Nephron progenitor cell (in vitro differentiated cells): ENCODE results near the gene TINAGL1.
A peak's percentile ranks its signal among the peaks of the same experiment; 100 is the strongest.

Source experiments
- DNase-seq: peaks from one replicate; pipeline ENCODE4 v3.0.0; 2021
- H3K27ac Mint-ChIP-seq: 2 replicates; pipeline ENCODE4 v1.8.0; 2021; ENCODE audit warnings: mild to moderate bottlenecking, moderate library complexity, mixed read lengths
- H3K27me3 Mint-ChIP-seq: 2 replicates; pipeline ENCODE4 v1.8.0; 2021; ENCODE audit warnings: mild to moderate bottlenecking, low read depth, mixed read lengths; ENCODE audit not compliant: poor library complexity
- H3K36me3 Mint-ChIP-seq: 2 replicates; pipeline ENCODE4 v1.8.0; 2021; ENCODE audit warnings: low read depth, mixed read lengths
- H3K4me1 Mint-ChIP-seq: 2 replicates; pipeline ENCODE4 v1.8.0; 2021; ENCODE audit warnings: mixed read lengths
- H3K4me3 Mint-ChIP-seq: 2 replicates; pipeline ENCODE4 v1.8.0; 2021; ENCODE audit warnings: mild to moderate bottlenecking, moderate library complexity, mixed read lengths
- H3K9me3 Mint-ChIP-seq: 2 replicates; pipeline ENCODE4 v1.8.0; 2021; ENCODE audit warnings: mild to moderate bottlenecking, moderate library complexity, mixed read lengths
- TF ChIP-seq, protein P1 (sequence below): fragments of 200-600 bp; sonication (generic); IDR thresholded peaks from 2 replicates; pipeline ENCODE4 v1.5.0; 2021; ENCODE audit warnings: antibody characterized with exemption

Gene TINAGL1

DNA sequence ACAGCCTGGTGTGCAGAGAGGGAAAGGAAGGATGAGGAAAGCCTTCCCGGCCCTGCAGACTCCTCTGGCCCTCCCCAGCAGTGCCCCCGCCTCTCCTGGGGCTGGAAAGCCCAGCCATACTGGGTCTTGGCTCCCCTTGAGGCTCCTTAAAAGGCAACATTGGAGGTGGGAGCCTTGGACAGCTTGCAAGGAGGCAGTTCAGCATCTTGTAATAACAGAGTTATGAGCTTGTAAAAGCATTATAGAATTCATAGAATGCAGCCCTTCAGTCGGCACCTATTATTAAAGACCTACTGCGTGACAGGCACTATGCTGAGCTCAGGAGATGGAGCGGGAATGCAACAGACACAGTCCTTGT, 4.2 kb downstream of the TINAGL1 start:
- TF ChIP-seq, protein P1, sequence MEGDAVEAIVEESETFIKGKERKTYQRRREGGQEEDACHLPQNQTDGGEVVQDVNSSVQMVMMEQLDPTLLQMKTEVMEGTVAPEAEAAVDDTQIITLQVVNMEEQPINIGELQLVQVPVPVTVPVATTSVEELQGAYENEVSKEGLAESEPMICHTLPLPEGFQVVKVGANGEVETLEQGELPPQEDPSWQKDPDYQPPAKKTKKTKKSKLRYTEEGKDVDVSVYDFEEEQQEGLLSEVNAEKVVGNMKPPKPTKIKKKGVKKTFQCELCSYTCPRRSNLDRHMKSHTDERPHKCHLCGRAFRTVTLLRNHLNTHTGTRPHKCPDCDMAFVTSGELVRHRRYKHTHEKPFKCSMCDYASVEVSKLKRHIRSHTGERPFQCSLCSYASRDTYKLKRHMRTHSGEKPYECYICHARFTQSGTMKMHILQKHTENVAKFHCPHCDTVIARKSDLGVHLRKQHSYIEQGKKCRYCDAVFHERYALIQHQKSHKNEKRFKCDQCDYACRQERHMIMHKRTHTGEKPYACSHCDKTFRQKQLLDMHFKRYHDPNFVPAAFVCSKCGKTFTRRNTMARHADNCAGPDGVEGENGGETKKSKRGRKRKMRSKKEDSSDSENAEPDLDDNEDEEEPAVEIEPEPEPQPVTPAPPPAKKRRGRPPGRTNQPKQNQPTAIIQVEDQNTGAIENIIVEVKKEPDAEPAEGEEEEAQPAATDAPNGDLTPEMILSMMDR, result no peak
- Mint-ChIP-seq H3K4me1 (peaks cover 10% of the 10 kb centered on the region), H3K27ac (no peak overlapping the region)

DNA sequence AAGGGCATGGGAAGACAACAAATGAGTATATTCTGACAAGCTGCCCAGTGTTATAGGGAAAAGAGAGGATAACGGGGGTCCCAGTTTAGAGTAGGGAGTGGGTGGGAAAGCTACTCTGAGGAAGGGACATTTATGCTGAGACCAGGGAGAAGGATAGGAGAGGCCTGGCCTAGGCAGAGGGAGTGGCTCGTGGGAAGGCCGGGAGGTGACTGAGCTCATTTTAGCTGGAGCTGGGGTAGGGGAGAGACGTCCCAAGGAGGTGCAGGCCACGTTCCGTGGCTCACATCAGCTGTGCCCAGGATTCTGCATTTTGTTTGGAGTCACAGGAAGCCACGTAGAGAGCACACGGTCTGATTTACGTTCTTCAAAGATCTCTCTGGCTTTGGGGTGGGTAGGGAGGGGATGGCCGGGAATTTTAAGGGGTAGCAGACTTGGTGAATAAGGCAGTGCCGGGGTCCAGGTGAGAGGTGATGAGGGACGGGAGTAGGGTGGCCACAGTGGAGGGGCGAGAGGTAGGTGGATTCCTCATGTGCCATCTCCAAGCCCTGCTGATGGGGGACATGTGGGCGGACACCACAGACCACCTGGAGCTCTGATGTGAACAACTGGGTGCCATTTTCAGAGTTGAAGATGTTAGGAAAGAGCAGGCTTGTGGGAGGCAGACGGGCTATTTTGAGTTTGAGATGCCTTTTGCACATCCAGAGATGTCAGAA, 4.7 kb downstream of the TINAGL1 start:
- Mint-ChIP-seq H3K27me3 (peaks cover 39% of the 10 kb centered on the region), H3K36me3 (no peaks in the 10 kb centered on the region), H3K9me3 (no peaks in the 10 kb centered on the region), H3K4me1 (peaks cover 7% of the 10 kb centered on the region), H3K27ac (peak overlapping the region; percentile 53), H3K4me3 (no peak overlapping the region)
- TF ChIP-seq, protein P1, result no peak
- DNase-seq, result no peak

More for the DNA sequence above, 4.2 kb downstream of the TINAGL1 start:
- Mint-ChIP-seq H3K36me3 (no peaks in the 10 kb centered on the region), H3K27me3 (peaks cover 39% of the 10 kb centered on the region), H3K4me3 (no peak overlapping the region), H3K9me3 (no peaks in the 10 kb centered on the region)
- DNase-seq, result no peak

DNA sequence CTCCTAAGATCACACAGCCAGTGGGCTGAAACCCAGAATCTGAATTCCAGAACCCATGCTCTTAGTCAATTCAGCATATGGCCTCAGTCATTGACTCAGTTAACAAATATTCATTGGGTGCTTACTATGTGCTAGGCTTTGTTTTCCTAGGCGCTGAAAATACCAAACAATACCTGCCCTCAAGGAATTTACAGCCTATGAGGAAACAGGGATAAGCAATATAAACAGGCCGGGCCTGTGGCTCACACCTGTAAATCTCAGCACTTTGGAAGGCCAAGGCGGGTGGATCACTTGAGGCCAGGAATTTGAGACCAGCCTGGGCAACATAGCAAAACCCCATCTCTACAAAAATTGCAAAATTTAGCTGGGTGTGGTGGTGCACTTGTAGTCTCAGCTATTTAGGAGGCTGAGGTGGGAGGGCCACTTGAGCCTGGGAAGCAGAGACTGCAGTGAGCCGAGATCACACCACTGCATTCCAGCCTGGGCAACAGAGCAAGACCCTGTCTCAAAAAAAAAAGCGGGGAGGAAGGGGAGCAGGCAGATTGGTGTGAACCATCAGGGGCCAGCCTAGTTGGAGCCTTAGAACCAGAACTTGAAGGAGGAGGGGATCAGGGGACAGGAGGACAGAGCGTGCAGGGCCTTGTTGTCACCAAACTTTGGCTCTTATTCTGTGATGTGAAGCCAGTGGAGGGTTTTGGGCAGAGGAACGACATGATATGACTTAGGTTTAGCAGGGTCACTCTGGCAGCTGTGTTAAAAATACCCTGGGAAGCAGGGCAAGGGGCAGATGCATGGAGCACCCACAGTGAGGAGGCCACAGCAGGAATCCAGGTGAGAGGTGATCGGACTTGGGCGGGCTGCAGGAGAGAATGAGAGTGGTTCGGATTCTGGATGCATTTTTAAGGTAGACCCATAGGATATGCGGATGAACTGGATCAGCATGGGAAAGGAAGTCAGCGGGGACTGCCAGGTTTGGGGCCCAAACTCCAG, 5.8 kb downstream of the TINAGL1 start:
- no peak for DNase-seq
- Mint-ChIP-seq H3K36me3 (no peaks in the 10 kb centered on the region), H3K27ac (peak overlapping the region; percentile 18), H3K4me1 (no peaks in the 10 kb centered on the region), H3K9me3 (no peaks in the 10 kb centered on the region), H3K4me3 (no peak overlapping the region), H3K27me3 (peaks cover 36% of the 10 kb centered on the region)
- TF ChIP-seq, protein P1, result no peak

DNA sequence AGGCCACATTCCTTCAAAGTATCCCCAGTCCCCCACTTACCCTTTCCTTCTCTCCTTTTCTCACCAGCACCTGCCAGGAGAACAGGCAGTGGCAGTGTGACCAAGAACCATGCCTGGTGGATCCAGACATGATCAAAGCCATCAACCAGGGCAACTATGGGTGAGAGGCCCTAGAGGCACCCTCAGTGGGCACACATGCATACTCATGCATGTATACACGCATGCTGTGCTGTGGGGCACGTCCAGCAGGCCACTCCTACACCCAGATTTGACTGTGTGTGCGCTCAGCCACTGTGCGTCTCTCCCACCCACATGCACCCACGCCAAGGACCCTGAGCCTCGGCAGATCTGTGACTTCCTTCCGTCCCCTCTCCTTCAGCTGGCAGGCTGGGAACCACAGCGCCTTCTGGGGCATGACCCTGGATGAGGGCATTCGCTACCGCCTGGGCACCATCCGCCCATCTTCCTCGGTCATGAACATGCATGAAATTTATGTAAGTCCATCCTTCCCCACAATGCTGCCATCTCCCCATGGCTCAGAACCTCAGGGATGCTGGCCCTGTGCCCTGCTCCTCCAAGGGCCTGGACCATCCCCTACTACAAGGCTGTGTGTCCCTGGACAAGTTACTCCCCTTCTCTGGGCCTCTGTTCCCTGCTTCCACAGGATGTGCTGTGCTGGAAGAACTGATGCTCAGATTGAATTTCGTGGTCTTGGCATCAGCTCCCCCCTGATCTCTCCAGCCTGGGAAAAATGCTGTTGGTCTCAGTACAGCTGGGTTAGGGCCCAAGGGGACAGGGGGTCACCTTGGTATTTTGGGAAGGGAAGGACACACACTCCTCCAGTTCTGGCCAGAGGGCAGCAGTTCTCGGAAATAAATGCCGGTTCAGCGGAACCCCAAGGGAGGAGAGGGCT, 7.0 kb downstream of the TINAGL1 start:
- no peak for DNase-seq
- H3K4me1 Mint-ChIP-seq, result no peaks in the 10 kb centered on the region
- TF ChIP-seq, protein P1, result no peak
- H3K27me3 Mint-ChIP-seq, result peaks cover 48% of the 10 kb centered on the region
- no peaks in the 10 kb centered on the region for H3K36me3 Mint-ChIP-seq
- no peaks in the 10 kb centered on the region for H3K9me3 Mint-ChIP-seq
- H3K27ac Mint-ChIP-seq, result no peak overlapping the region
- H3K4me3 Mint-ChIP-seq, result no peak overlapping the region

DNA sequence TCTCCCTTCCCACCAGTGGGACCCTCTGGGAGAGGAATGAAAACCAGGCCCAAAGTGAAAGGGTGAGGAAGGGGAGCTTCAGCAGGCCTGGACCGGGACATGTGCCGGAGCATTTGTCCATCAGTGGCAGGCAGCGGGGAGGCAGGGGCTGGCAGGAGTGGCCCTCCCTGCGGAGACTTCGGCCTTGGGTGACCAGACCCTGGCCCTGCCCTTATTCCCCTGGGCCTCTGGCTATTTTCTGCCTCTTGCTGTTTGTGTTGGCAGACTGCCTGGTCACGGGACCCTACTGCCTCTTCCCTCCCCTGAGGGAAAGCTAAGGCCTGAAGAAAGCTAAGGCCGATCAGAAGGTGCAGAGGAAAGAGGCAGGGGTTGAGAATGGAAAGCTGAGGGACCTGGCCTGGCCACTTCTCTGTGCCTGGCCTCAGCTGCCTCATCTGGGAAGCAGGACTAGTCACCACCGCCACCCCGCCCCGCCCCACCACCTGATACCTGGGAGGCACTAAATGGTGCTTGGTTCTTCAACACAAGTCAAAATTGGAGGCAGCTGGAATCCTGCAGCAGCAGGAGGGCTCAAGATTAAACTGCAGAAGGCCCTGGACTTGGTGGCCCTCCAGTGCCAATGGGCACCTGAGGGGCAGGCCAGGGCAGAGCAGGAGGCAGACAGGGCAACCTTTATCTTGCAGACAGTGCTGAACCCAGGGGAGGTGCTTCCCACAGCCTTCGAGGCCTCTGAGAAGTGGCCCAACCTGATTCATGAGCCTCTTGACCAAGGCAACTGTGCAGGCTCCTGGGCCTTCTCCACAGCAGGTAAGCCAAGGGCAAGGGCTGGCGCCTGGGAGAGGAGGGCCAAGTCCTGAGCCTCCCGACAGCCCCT, 7.9 kb downstream of the TINAGL1 start:
- Mint-ChIP-seq H3K4me3 (no peak overlapping the region), H3K9me3 (peaks cover 2% of the 10 kb centered on the region), H3K27ac (no peak overlapping the region), H3K36me3 (no peaks in the 10 kb centered on the region), H3K27me3 (peaks cover 54% of the 10 kb centered on the region), H3K4me1 (no peaks in the 10 kb centered on the region)
- TF ChIP-seq, protein P1, result no peak
- no peak for DNase-seq
